Panc1 (cell line): ENCODE results near the gene TSC22D3. TPM values are rescaled to one million over a fixed set of nuclear protein-coding genes. Genes with fewer than 3 reads are reported as not detected.

Experiments used
- ATAC-seq: fragments of 200-7000 bp; cut with Tn5 transposase; 2 replicates; pipeline ENCODE4 v1.9.1; 2020; ENCODE audit warnings: mild to moderate bottlenecking, moderate library complexity
- BruUV-seq: library from RNA; stranded (reverse); fragments of 400-500 nt; replicated peaks from 2 replicates; lab custom pipeline; 2021; lab: Mats Ljungman, UMichigan
- CTCF ChIA-PET: fragments of 300-600 bp; sonication (Branson Sonifier 250); formaldehyde crosslinking; loops from one replicate; lab custom pipeline; 2022; ENCODE audit warnings: antibody characterized with exemption; lab: Charles Lee
- POLR2A ChIA-PET: fragments of 300-600 bp; sonication (Branson Sonifier 250); formaldehyde crosslinking; loops from one replicate; lab custom pipeline; 2022; ENCODE audit warnings: antibody characterized with exemption; lab: Charles Lee
- DNase-seq: peaks from one replicate; pipeline ENCODE4 v3.0.0-alpha.2; 2010; ENCODE audit warnings: low read depth, low spot score
- H3K27ac ChIP-seq: 2 replicates; pipeline ENCODE4 v1.5.1; 2011; ENCODE audit warnings: mild to moderate bottlenecking, low read length, inconsistent platforms
- H3K27me3 ChIP-seq: fragments of 200-500 bp; sonication (Bioruptor generic); 2 replicates; pipeline ENCODE4 v1.6.0; 2014; ENCODE audit warnings: low read length, inconsistent platforms; ENCODE audit not compliant: control insufficient read depth, insufficient read depth
- H3K36me3 ChIP-seq: fragments of 200-500 bp; sonication (Bioruptor generic); 2 replicates; pipeline ENCODE4 v1.5.1; 2014; ENCODE audit warnings: inconsistent platforms, mild to moderate bottlenecking, low read length, moderate library complexity; ENCODE audit not compliant: control insufficient read depth, insufficient read depth
- H3K4me1 ChIP-seq: 2 replicates; pipeline ENCODE4 v1.5.1; 2011; ENCODE audit warnings: inconsistent platforms, mild to moderate bottlenecking, low read length, moderate library complexity; ENCODE audit not compliant: control insufficient read depth, insufficient read depth
- H3K4me3 ChIP-seq, 2 experiments: 2 replicates each; pipeline ENCODE4 v1.5.1; 2011 to 2012; ENCODE audit warnings: low read depth in 2 of 2, low read length in 2 of 2, mild to moderate bottlenecking in 2 of 2, inconsistent platforms in 1 of 2, moderate library complexity in 1 of 2
- H3K9me3 ChIP-seq: fragments of 200-500 bp; sonication (Bioruptor generic); 2 replicates; pipeline ENCODE4 v1.5.1; 2014; ENCODE audit warnings: low read depth, mild to moderate bottlenecking, inconsistent platforms, low read length, moderate library complexity; ENCODE audit not compliant: control insufficient read depth, insufficient read depth
- CTCF ChIP-seq: fragments of 450-650 bp; IDR thresholded peaks from 2 replicates; pipeline ENCODE4 v1.5.1; 2017; ENCODE audit warnings: mild to moderate bottlenecking
- POLR2AphosphoS5 ChIP-seq: IDR thresholded peaks from 2 replicates; pipeline ENCODE4 v1.6.1; 2012; ENCODE audit warnings: mild to moderate bottlenecking, low read depth, low read length, moderate library complexity
- REST ChIP-seq, 2 experiments: IDR thresholded peaks; 2 replicates each; pipeline ENCODE4 v1.6.1; 2011 to 2012; ENCODE audit warnings: low read depth in 2 of 2, control low read depth in 1 of 2, low read length in 1 of 2, mild to moderate bottlenecking in 1 of 2, moderate library complexity in 1 of 2; ENCODE audit not compliant: insufficient read depth in 1 of 2
- SIN3A ChIP-seq: IDR thresholded peaks from 2 replicates; pipeline ENCODE4 v1.6.1; 2012; ENCODE audit warnings: low read depth, mild to moderate bottlenecking, low read length, moderate library complexity, borderline replicate concordance; ENCODE audit not compliant: insufficient read depth
- TCF7L2 ChIP-seq: IDR thresholded peaks from 2 replicates; pipeline ENCODE4 v1.6.1; 2011; ENCODE audit warnings: mild to moderate bottlenecking, low read depth, low read length, inconsistent platforms
- in situ Hi-C: cut with HindIII; loops from 2 replicates; pipeline ENCODE4 v1.10.0; 2016; ENCODE audit warnings: low sequenced_read_pairs, low pct_unique_long_range_greater_than_20kb
- intact Hi-C: fragments of 100-400 bp; cut with micrococcal nuclease; formaldehyde crosslinking; loops from one replicate; pipeline ENCODE4 v1.10.0; 2022; ENCODE audit not compliant: unreplicated experiment
- total RNA-seq: library from RNA; stranded (reverse); gene quantifications from one replicate; pipeline ENCODE4 v1.2.1, GENCODE V29; 2021; ENCODE audit not compliant: unreplicated experiment

TSC22D3 gene
- total RNA-seq, 1 experiment from 2014 or later = 7.2 TPM

- no peak overlapping the region for H3K27ac ChIP-seq
- DNase-seq = no peak
- in situ Hi-C loops (no loop called here), intact Hi-C loops (no loop called here)
- no peaks in the 10 kb centered on the region for H3K27me3 ChIP-seq
- ChIA-PET POLR2A (interaction anchor here (1.0 kb wide), 1 partner anchor 34 kb away, joined by 3 read pairs; no protein-coding TSS in a partner anchor), CTCF (no interaction called here)
- no peak for TF ChIP-seq POLR2AphosphoS5
- no peak for TF ChIP-seq REST (IDR thresholded peaks at IDR 0.05; ENCODE audit: insufficient read depth in 1 of 2, low read depth in 2 of 2, low read length in 1 of 2)
- TF ChIP-seq CTCF = no peak
- TF ChIP-seq TCF7L2 = no peak
- no peak for TF ChIP-seq SIN3A
- H3K4me1 ChIP-seq = no peaks in the 10 kb centered on the region; the same call in 1 of the 2 replicates
- ATAC-seq = peak; percentile 68
- BruUV-seq = no TSS peak
- no peaks in the 10 kb centered on the region for H3K36me3 ChIP-seq
- H3K4me3 ChIP-seq = no peak overlapping the region
- no peaks in the 10 kb centered on the region for H3K9me3 ChIP-seq
These were observed 64.8 kb downstream of the TSC22D3 start for GRCh38 chrX:107710617-107711391.

- Histone ChIP-seq H3K36me3 (no peaks in the 10 kb centered on the region), H3K4me3 (no peak overlapping the region), H3K4me1 (no peaks in the 10 kb centered on the region; the same call in 1 of the 2 replicates), H3K27me3 (no peaks in the 10 kb centered on the region), H3K9me3 (no peaks in the 10 kb centered on the region), H3K27ac (no peak overlapping the region)
- in situ Hi-C loops = no loop called here
- POLR2A ChIA-PET = no interaction called here
- DNase-seq (no peak), ATAC-seq (no peak)
- intact Hi-C loops = no loop called here
- no TSS peak for BruUV-seq
- no peak for TF ChIP-seq CTCF
- TF ChIP-seq REST (IDR thresholded peaks at IDR 0.05; ENCODE audit: insufficient read depth in 1 of 2, low read depth in 2 of 2, low read length in 1 of 2) = no peak
- no peak for TF ChIP-seq TCF7L2
- TF ChIP-seq SIN3A = no peak
- no peak for TF ChIP-seq POLR2AphosphoS5
- CTCF ChIA-PET = no interaction called here
These were observed 66.3 kb downstream of the TSC22D3 start for GRCh38 chrX:107709266-107709806.
